Muscle layer of colon (tissue), 2 donors: ENCODE results near the gene FASN.
"Not testable (repeated sequence)": the region's sequence is repeated elsewhere in the genome, so short reads cannot be mapped to it uniquely, and the experiment has no call there.

Experiments used
- H3K27ac ChIP-seq: one replicate; pipeline ENCODE4 v1.7.0; 2013; ENCODE audit warnings: low read depth, mild to moderate bottlenecking, low read length, moderate library complexity
- H3K27me3 ChIP-seq, 2 donors: one replicate each; pipeline ENCODE4 v1.7.0; 2013; ENCODE audit warnings: low read length in 2 of 2, mild to moderate bottlenecking in 2 of 2; ENCODE audit not compliant: insufficient read depth in 2 of 2, control insufficient read depth in 1 of 2
- H3K36me3 ChIP-seq: one replicate; pipeline ENCODE4 v1.7.0; 2013; ENCODE audit warnings: mild to moderate bottlenecking, low read length; ENCODE audit not compliant: insufficient read depth
- H3K4me1 ChIP-seq: one replicate; pipeline ENCODE4 v1.7.0; 2013; ENCODE audit warnings: mild to moderate bottlenecking, low read length; ENCODE audit not compliant: insufficient read depth
- H3K4me3 ChIP-seq, 2 donors: one replicate each; pipeline ENCODE4 v1.7.0; 2013; ENCODE audit warnings: low read length in 2 of 2, low read depth in 1 of 2, mild to moderate bottlenecking in 1 of 2, moderate library complexity in 1 of 2
- H3K9ac ChIP-seq: one replicate; pipeline ENCODE4 v1.7.0; 2013; ENCODE audit warnings: low read length
- H3K9me3 ChIP-seq: one replicate; pipeline ENCODE4 v1.7.0; 2013; ENCODE audit warnings: mild to moderate bottlenecking, low read length
- donor health status: abdominal sarcoma.
- donor health status: Adenocarcinoma of cecum.

Gene FASN

GRCh38 chr17:82098169-82098938 lies at the start of gene FASN:
FASN (minus strand) TSS chr17:82098236; CDS start chr17:82096445, 1,791 bp downstream.
- peak within 1 kb of the TSS; percentile 66 to 74 for H3K4me3 ChIP-seq
- H3K9ac ChIP-seq = peak within 1 kb of the TSS; percentile 15
- H3K9me3 ChIP-seq = no peaks in the 10 kb centered on the region
- no peaks in the 10 kb centered on the region for H3K27me3 ChIP-seq
- H3K36me3 ChIP-seq = peaks cover 6% of the 10 kb centered on the region
- peaks cover 28% of the 10 kb centered on the region for H3K4me1 ChIP-seq
- peak within 1 kb of the TSS; percentile 95 for H3K27ac ChIP-seq

DNA sequence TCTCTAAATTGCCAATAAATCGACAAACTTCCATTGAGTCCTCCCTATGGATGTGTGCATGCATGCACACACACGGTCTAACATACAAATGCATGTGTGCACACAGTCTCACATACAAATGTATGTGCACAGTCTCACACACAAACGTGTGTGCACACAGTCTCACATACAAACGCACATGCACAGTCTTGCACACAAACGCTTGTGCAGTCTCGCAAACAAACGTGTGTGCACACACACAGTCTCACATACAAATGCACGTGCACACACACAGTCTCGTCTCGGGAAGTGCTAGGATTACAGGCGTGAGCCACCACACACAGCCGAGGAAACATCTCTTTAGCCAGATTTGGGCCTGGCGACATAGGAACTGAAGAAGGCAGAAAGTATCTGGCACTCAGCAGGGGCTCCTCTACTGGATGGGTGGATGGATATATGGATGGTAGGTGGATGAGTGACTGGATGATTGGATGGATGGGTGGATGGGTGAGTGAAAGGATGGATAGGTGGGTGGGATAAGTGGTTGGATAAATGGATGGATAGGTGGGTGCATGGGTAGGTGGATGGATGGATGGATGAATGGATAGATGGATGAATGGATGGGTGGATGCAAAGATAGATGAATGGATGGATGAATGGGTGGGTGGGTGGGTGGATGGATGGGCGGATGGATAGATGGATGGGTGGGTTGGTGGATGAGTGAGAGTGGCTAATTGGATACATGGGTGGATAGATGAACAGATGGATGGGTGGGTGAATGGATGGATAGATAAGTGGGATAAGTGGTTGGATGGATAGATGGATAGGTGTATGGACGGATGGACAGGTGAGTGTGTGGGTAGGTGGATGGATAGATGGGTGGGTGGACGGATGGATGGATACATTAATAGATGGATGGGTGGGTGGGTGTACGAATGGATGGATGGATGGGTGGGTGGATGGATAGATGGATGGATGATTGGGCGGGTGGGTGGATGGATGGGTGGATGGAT lies 48.9 kb upstream of the FASN start:
- no peak overlapping the region for H3K27ac ChIP-seq
- H3K4me3 ChIP-seq = no peak overlapping the region
- no peaks in the 10 kb centered on the region for H3K27me3 ChIP-seq
- no peaks in the 10 kb centered on the region for H3K4me1 ChIP-seq
- H3K9me3 ChIP-seq = no peaks in the 10 kb centered on the region
- no peaks in the 10 kb centered on the region for H3K36me3 ChIP-seq
- H3K9ac ChIP-seq = no peak overlapping the region

DNA sequence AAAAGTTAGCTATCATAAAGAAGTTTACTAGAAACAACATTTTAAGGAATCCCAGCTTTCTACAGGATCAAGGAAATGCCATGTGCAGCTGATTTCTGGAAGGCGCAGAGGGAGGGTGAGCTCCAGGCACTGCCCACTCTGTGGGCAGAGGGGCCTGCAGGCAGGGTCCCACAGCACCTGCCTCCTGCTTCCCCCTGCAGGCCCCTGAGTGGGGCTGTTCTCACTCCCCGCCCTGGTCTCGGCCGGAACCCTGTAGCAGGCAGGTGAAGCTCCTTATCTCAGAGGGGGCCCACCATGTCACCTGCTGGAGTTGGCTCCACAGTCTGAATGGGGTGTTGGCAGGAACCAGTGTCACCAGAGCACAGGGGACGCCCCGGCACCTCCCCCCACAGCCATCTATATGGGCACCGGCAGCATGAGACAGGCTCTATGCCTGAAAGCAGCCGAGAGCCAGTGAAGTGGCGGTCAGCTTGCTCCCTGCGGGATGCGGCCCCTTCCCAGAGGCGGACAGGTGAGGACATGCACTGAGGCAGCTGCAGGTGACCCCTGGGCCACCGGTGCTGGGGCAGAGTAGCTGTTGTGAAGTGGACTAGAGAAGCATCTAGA lies 47.6 kb upstream of the FASN start:
- Histone ChIP-seq H3K27me3 (no peaks in the 10 kb centered on the region), H3K9ac (no peak overlapping the region), H3K36me3 (no peaks in the 10 kb centered on the region), H3K9me3 (no peaks in the 10 kb centered on the region), H3K4me1 (no peaks in the 10 kb centered on the region), H3K4me3 (no peak overlapping the region), H3K27ac (no peak overlapping the region)

GRCh38 chr17:82143333-82143732 lies 45.3 kb upstream of the FASN start:
- Histone ChIP-seq H3K9ac (no peak overlapping the region), H3K4me3 (no peak overlapping the region), H3K36me3 (no peaks in the 10 kb centered on the region), H3K4me1 (no peaks in the 10 kb centered on the region), H3K27ac (no peak overlapping the region), H3K27me3 (no peaks in the 10 kb centered on the region), H3K9me3 (no peaks in the 10 kb centered on the region)

DNA sequence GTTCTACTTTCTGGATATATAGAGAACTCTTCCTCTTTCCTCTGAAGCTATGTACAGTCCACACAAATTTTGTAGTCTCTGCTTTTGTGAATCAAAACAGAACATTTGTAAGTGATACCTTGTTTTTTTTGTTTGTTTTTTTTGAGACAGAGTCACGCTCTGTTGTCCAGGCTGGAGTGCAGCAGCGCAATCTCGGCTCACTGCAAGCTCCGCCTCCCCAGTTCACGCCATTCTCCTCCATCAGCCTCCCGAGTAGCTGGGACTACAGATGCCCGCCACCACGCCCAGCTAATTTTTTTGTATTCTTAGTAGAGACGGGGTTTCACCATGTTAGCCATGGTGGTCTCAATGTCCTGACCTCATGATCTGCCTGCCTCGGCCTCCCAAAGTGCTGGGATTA lies 41.9 kb upstream of the FASN start:
- not testable (repeated sequence) for H3K36me3 ChIP-seq, H3K9me3 ChIP-seq, H3K4me3 ChIP-seq, H3K27ac ChIP-seq, H3K9ac ChIP-seq, H3K27me3 ChIP-seq, H3K4me1 ChIP-seq

- no peaks in the 10 kb centered on the region for H3K27me3 ChIP-seq
- H3K9ac ChIP-seq = no peak overlapping the region
- no peak overlapping the region for H3K4me3 ChIP-seq
- no peak overlapping the region for H3K27ac ChIP-seq
- H3K36me3 ChIP-seq = no peaks in the 10 kb centered on the region
- no peaks in the 10 kb centered on the region for H3K4me1 ChIP-seq
- no peaks in the 10 kb centered on the region for H3K9me3 ChIP-seq
Observed at GRCh38 chr17:82138511-82138992, 40.5 kb upstream of the FASN start.

DNA sequence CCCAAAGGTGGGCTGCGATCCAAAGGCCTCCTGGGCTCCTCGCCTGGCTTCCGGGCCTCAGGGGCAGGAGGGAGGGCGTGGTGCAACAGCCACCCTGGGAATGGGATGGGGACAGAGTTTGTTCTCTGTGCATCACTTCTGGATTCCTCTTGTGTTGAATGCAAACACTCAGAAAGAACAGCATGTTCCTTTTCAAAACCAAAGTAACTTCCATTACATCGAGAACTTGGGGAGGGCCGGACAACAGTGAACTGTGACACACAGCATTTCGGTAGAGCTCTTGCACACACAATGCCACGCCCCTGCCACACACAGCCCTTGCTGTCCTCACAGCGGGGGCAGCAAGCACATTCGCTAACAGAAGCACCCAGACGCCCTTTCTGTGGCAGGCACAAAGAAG lies 36.1 kb upstream of the FASN start:
- Histone ChIP-seq H3K36me3 (no peaks in the 10 kb centered on the region), H3K4me3 (no peak overlapping the region), H3K27ac (no peak overlapping the region), H3K9me3 (no peaks in the 10 kb centered on the region), H3K27me3 (no peaks in the 10 kb centered on the region), H3K9ac (no peak overlapping the region), H3K4me1 (no peaks in the 10 kb centered on the region)

DNA sequence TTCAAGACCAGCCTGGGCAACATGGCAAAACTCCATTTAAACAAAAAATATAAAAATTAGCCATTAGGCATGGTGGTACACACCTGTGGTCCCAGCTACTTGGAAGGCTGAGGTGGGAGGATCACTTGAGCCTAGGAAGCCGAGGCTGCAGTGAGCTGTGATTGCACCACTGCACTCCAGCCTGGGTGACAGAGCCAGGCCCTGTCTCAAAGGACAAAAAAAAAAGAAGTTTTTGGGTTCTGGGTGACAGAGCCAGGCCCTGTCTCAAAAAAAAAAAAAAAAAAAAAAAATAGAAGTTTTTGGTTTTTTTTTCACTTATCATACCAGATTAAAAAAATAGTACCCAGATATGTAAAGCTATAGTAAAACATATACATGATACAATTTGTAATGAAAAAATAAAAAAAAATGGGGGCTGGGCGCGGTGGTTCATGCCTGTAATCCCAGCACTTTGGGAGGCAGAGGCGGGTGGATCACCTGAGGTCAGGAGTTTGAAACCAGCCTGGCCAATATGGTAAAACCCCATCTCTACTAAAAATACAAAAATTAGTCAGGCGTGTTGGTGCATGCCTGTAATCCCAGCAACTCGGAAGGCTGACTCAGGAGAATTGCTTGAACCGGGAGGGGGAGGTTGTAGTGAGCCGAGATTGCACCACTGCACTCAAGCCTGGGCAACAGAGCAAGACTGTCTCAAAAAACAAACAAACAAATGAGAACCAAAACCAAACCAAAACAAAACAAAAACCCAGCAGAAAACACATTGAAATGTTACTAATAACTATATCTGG lies 35.3 kb upstream of the FASN start:
- H3K4me3 ChIP-seq, H3K27ac ChIP-seq: not testable (repeated sequence)

GRCh38 chr17:82129095-82129494 lies 31.1 kb upstream of the FASN start:
- Histone ChIP-seq H3K4me1 (no peaks in the 10 kb centered on the region), H3K9me3 (no peaks in the 10 kb centered on the region), H3K9ac (no peak overlapping the region), H3K27ac (no peak overlapping the region), H3K27me3 (no peaks in the 10 kb centered on the region), H3K4me3 (no peak overlapping the region), H3K36me3 (peaks cover 10% of the 10 kb centered on the region)

More for the DNA sequence above, 35.3 kb upstream of the FASN start:
- not testable (repeated sequence) for H3K9ac ChIP-seq, H3K4me1 ChIP-seq, H3K9me3 ChIP-seq, H3K36me3 ChIP-seq, H3K27me3 ChIP-seq

GRCh38 chr17:82128287-82128686 lies 30.3 kb upstream of the FASN start:
- Histone ChIP-seq H3K27ac (no peak overlapping the region), H3K36me3 (peaks cover 10% of the 10 kb centered on the region), H3K4me1 (no peaks in the 10 kb centered on the region), H3K9me3 (no peaks in the 10 kb centered on the region), H3K9ac (no peak overlapping the region), H3K27me3 (no peaks in the 10 kb centered on the region), H3K4me3 (no peak overlapping the region)
